Epithelial cell of esophagus (primary cell): ENCODE data around the gene KCTD16.

Experiments
- DNase-seq: peaks from one replicate; pipeline ENCODE4 v3.0.0; 2010; ENCODE audit warnings: low read depth
- H3K4me3 ChIP-seq: 2 replicates; pipeline ENCODE4 v1.5.1; 2011; ENCODE audit warnings: mild to moderate bottlenecking, low read length, control low read depth
- CTCF ChIP-seq: IDR thresholded peaks from 2 replicates; pipeline ENCODE4 v1.5.1; 2011; ENCODE audit warnings: low read depth, mild to moderate bottlenecking, low read length, control low read depth, inconsistent platforms; ENCODE audit not compliant: insufficient read depth; ENCODE audit errors: missing control alignments

KCTD16 gene

GRCh38 chr5:144352732-144353317, 182.2 kb downstream of the KCTD16 start:
- H3K4me3 ChIP-seq, result no peak overlapping the region
- no peak for DNase-seq
- TF ChIP-seq CTCF, result no peak

GRCh38 chr5:144356489-144356888, 185.8 kb downstream of the KCTD16 start:
- DNase-seq, result no peak
- no peak for TF ChIP-seq CTCF
- H3K4me3 ChIP-seq, result no peak overlapping the region

- no peak for DNase-seq
- no peak for TF ChIP-seq CTCF
- H3K4me3 ChIP-seq, result no peak overlapping the region
Observed at GRCh38 chr5:144361406-144361805, 190.7 kb downstream of the KCTD16 start.

GRCh38 chr5:144365885-144366284, 195.2 kb downstream of the KCTD16 start:
- no peak for TF ChIP-seq CTCF
- no peak for DNase-seq
- H3K4me3 ChIP-seq, result no peak overlapping the region

GRCh38 chr5:144367991-144368390, 197.3 kb downstream of the KCTD16 start:
- no peak overlapping the region for H3K4me3 ChIP-seq
- TF ChIP-seq CTCF, result no peak
- DNase-seq, result no peak

- TF ChIP-seq CTCF, result no peak
- DNase-seq, result peak; percentile 51
- no peak overlapping the region for H3K4me3 ChIP-seq
Observed at GRCh38 chr5:144368556-144368955, 197.9 kb downstream of the KCTD16 start.

- H3K4me3 ChIP-seq, result no peak overlapping the region
- DNase-seq, result no peak
- no peak for TF ChIP-seq CTCF
Observed at GRCh38 chr5:144369006-144369405, 198.3 kb downstream of the KCTD16 start.
